Stimulated activated naive CD8-positive, alpha-beta T cell treated with anti-CD3 and anti-CD28 coated beads, Interleukin-15, Interleukin-2, amounts not matched to agents 100 U/mL and 50 U/mL, for 24 hours (primary cell): ENCODE results near the gene USP37.

ENCODE experiments used
- ATAC-seq: fragments of 150-1000 bp; cut with Tn5 transposase; one replicate; pipeline ENCODE4 v1.10.0; 2021
- DNase-seq: peaks from one replicate; pipeline ENCODE4 v3.0.0; 2021

The USP37 gene

GRCh38 chr2:218429911-218430692 is 138.0 kb downstream of the USP37 start:
- no peak for DNase-seq

GRCh38 chr2:218428846-218429558 is 139.1 kb downstream of the USP37 start:
- ATAC-seq = no peak
- DNase-seq = no peak

More at GRCh38 chr2:218429911-218430692, 138.0 kb downstream of the USP37 start:
- ATAC-seq = no peak

DNA sequence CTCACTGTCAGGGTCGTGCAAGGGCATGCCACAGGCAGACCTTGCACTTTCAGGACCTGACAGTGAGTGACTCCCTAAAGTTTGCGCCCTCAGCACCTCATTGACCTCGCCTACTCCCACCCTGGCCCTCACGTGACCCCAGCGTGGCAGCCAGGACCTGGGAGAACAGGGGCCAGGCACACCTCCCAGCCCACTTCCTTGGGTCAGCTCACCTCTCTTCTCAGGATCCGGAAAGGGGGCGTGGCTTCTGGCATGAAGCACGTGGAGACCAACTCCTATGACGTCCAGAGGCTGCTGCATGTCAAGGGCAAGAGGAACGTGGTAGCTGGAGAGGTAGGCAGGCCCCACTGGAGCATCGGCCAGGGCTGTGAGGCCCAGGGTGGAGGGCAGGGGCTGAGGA is 140.4 kb downstream of the USP37 start:
- no peak for ATAC-seq
- no peak for DNase-seq

GRCh38 chr2:218425531-218425930 is 142.6 kb downstream of the USP37 start:
- ATAC-seq = no peak

DNA sequence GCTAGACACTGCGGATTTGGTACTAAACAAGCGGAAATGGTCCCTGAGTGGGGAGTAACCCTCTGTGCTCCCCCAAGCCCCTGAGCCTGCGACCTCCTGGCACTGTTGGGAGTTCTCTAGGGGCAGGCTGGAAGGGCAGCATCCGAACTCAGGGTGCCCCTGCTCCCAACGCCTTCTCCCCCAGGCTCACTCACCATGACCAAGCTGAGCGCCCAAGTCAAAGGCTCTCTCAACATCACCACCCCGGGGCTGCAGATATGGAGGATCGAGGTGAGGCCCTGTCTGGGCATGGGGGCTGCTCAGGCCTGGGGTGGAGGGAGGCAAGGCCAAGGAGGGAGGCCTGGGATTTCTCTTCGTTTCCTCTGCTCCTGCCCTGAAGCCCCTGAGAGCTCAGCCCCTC is 144.6 kb downstream of the USP37 start:
- ATAC-seq (no peak), DNase-seq (no peak)

More at GRCh38 chr2:218425531-218425930, 142.6 kb downstream of the USP37 start:
- no peak for DNase-seq

- DNase-seq = no peak
- peak; percentile 20 for ATAC-seq
Observed at GRCh38 chr2:218422403-218423086, 145.6 kb downstream of the USP37 start.

GRCh38 chr2:218421027-218421426 is 147.1 kb downstream of the USP37 start:
- ATAC-seq (no peak), DNase-seq (no peak)

GRCh38 chr2:218419630-218420216 is 148.4 kb downstream of the USP37 start:
- ATAC-seq = no peak

GRCh38 chr2:218418717-218419458 is 149.3 kb downstream of the USP37 start, which contains the start of gene VIL1:
TSS of gene VIL1 (plus strand) at chr2:218419123. CDS start at chr2:218423779, 4,656 bp downstream.
- no peak for ATAC-seq
- DNase-seq = no peak

More at GRCh38 chr2:218419630-218420216, 148.4 kb downstream of the USP37 start:
- DNase-seq = no peak

- DNase-seq (no peak), ATAC-seq (no peak)
Observed at GRCh38 chr2:218418321-218418716, 149.8 kb downstream of the USP37 start.

DNA sequence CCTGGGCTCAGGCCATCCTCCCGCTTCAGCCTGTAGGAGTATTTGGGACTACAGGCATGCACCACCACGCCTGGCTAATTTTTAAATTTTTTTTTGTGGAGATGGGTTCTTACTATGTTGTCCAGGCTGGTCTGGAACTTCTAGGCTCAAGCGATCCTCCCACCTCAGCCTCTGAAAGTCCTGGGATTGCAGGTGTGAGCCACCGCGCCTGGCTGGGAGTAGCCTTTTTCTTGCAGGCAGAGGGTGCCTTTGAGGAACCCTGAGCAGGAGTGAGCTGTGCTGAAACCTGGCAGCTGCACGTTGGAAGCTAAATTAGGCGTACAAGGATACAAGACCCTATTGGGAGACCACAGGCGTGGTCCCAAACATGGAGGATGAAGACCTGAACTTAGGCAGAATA is 160.4 kb downstream of the USP37 start:
- DNase-seq = no peak
- no peak for ATAC-seq

- ATAC-seq (peak; percentile 36), DNase-seq (peak; percentile 72)
Observed at GRCh38 chr2:218406949-218407618, 161.1 kb downstream of the USP37 start.

DNA sequence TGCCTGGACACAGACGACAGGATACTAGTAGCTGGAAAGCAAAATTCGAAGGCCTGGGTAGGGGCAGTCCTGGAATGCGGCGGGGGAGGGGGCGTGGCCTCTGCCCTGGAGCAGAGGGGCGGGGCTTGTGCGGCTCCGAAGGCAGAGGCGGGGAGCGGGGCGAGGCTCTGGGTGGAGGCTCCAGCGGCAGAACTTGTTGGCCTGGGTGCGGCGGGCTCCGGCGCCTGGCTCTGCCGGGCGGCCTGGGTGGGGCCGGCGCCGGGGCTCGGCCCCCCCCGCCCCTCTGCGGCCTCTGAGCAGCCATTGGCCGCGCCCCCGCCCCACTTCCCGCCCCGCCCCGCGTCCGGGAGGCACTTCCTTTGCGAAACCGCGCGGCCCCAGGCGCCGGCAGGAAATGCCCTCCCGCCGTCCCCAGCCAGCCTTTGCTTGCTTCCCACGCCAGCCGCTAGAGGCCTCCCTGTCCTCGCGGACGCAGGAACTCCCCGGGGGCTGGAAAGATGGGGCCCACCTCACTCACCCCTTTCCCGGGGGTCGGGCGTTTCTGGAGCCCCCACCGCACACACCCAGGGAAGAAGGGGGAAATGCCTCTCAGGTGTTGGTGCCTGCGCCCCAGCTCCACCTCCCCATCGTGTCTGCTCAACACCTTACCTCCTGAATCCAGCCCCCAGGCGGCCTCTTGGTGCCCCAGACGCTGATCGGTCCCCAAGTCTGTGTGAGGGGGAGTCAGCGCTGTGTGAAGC is 161.8 kb downstream of the USP37 start:
- DNase-seq = peak; percentile 98
- ATAC-seq = peak; percentile 86

DNA sequence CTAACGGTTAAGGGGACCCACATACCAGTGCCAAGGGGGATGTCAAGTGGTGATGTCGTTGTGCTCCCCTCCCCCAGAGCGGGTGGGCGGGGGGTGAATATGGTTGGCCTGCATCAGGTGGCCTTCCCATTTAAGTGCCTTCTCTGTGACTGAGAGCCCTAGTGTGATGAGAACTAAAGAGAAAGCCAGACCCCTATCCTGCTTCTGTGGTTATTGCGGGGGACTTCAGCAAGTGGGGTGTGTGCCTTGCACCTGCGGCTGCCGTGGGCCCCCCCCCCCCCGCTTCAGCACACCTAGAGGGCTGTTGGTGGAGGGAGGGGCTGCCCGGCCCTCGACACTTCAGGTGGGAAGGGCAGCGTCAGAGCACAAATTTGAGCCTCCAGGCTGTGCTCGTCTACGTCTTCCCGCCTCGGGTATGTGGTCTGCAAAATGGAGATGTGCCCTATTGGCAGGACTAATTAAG is 162.4 kb downstream of the USP37 start:
- DNase-seq (peak; percentile 45), ATAC-seq (no peak)

DNA sequence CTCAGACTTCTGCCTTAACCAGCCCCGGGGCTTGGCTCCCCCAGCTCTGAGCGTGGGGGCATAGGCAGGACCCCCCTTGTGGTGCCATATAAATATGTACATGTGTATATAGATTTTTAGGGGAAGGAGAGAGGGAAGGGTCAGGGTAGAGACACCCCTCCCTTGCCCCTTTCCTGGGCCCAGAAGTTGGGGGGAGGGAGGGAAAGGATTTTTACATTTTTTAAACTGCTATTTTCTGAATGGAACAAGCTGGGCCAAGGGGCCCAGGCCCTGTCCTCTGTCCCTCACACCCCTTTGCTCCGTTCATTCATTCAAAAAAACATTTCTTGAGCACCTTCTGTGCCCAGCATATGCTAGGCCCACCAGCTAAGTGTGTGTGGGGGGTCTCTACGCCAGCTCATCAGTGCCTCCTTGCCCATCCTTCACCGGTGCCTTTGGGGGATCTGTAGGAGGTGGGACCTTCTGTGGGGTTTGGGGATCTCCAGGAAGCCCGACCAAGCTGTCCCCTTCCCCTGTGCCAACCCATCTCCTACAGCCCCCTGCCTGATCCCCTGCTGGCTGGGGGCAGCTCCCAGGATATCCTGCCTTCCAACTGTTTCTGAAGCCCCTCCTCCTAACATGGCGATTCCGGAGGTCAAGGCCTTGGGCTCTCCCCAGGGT is 162.9 kb downstream of the USP37 start:
- DNase-seq (no peak), ATAC-seq (no peak)

DNA sequence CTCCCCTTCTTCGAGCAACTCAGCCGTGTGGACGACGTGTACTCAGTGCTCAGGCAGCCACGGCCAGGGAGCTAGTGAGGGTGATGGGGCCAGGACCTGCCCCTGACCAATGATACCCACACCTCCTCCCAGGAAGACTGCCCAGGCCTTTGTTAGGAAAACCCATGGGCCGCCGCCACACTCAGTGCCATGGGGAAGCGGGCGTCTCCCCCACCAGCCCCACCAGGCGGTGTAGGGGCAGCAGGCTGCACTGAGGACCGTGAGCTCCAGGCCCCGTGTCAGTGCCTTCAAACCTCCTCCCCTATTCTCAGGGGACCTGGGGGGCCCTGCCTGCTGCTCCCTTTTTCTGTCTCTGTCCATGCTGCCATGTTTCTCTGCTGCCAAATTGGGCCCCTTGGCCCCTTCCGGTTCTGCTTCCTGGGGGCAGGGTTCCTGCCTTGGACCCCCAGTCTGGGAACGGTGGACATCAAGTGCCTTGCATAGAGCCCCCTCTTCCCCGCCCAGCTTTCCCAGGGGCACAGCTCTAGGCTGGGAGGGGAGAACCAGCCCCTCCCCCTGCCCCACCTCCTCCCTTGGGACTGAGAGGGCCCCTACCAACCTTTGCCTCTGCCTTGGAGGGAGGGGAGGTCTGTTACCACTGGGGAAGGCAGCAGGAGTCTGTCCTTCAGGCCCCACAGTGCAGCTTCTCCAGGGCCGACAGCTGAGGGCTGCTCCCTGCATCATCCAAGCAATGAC is 163.6 kb downstream of the USP37 start:
- DNase-seq = peak; percentile 14
- no peak for ATAC-seq

DNA sequence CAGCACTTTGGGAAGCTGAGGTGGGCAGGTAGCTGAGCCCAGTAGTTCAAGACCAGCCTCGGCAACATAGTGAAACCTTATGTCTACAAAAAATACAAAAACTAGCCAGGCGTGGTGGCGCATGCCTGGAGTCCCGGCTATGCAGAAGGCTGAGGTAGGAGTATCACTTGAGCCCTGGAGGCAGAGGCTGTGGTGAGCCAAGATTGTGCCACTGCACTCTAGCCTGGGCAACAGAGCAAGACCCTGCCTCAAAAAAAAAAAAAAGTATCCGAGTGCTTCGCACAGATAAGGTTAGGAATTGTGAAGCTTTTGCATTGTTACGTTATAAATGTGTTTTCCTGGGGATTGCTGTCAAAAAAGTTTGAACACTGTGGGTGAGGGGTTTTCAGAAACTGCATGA is 164.3 kb downstream of the USP37 start:
- ATAC-seq (no peak), DNase-seq (no peak)

DNA sequence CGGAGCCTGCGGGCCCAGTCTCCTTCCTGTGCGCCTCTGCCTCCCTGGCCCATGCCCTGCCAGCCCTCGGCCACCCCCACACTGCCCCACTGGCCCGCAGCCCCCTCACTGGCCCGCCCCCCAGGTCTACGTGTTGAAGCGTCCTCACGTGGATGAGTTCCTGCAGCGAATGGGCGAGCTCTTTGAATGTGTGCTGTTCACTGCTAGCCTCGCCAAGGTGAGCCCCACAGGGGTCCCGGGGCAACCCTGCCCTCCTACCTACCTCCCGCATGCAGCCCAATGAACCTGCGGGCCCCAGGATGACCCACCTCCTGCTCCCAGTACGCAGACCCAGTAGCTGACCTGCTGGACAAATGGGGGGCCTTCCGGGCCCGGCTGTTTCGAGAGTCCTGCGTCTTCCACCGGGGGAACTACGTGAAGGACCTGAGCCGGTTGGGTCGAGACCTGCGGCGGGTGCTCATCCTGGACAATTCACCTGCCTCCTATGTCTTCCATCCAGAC is 165.2 kb downstream of the USP37 start:
- ATAC-seq = no peak
- no peak for DNase-seq

GRCh38 chr2:218402491-218402901 is 165.7 kb downstream of the USP37 start:
- ATAC-seq = no peak
- DNase-seq = no peak
